HCT116 (cell line): Measurements from ENCODE around the gene KLHL22.
"Not testable (repeated sequence)": the region's sequence is repeated elsewhere in the genome, so short reads cannot be mapped to it uniquely, and the experiment has no call there.

Experiments
- CEBPB ChIP-seq: IDR thresholded peaks from 2 replicates; pipeline ENCODE4 v1.6.1; 2012; ENCODE audit warnings: low read depth
- CTCF ChIP-seq, 3 experiments: fragments of 200-600 bp in 1 of 3; sonication (generic) in 1 of 3; IDR thresholded peaks in 2 of 3; conservative IDR thresholded peaks in 1 of 3; 2 replicates each; pipeline ENCODE4 v1.5.1; 2012 to 2017; ENCODE audit warnings: low read depth in 2 of 3, low read length in 2 of 3, antibody characterized with exemption in 1 of 3, borderline replicate concordance in 1 of 3, control low read depth in 1 of 3, mild to moderate bottlenecking in 1 of 3, mixed read lengths in 1 of 3, mixed run types in 1 of 3, moderate library complexity in 1 of 3; ENCODE audit not compliant: insufficient read depth in 1 of 3
- EGR1 ChIP-seq: IDR thresholded peaks from 2 replicates; pipeline ENCODE4 v1.6.1; 2012; ENCODE audit warnings: low read depth
- ELF1 ChIP-seq: IDR thresholded peaks from 2 replicates; pipeline ENCODE4 v1.6.1; 2012; ENCODE audit warnings: low read depth, borderline replicate concordance
- EZH2 ChIP-seq: fragments of 200-600 bp; sonication (generic); IDR thresholded peaks from 2 replicates; pipeline ENCODE4 v1.6.1; 2017; ENCODE audit warnings: antibody characterized with exemption, mixed run types
- POLR2A ChIP-seq: IDR thresholded peaks from 2 replicates; pipeline ENCODE4 v1.7.0; 2011; ENCODE audit warnings: borderline replicate concordance; ENCODE audit not compliant: insufficient read depth, insufficient read length; ENCODE audit errors: extremely low read depth
- POLR2AphosphoS5 ChIP-seq: IDR thresholded peaks from 2 replicates; pipeline ENCODE4 v1.6.1; 2011; ENCODE audit warnings: mild to moderate bottlenecking, low read depth, low read length, moderate library complexity
- RAD21 ChIP-seq: IDR thresholded peaks from 2 replicates; pipeline ENCODE4 v1.6.1; 2012; ENCODE audit warnings: low read depth, mild to moderate bottlenecking
- SIN3A ChIP-seq: IDR thresholded peaks from 2 replicates; pipeline ENCODE4 v1.6.1; 2012; ENCODE audit warnings: low read depth
- SP1 ChIP-seq: IDR thresholded peaks from 2 replicates; pipeline ENCODE4 v1.6.1; 2012; ENCODE audit warnings: low read depth
- YY1 ChIP-seq: IDR thresholded peaks from 2 replicates; pipeline ENCODE4 v1.6.1; 2011; ENCODE audit warnings: low read length, low read depth, moderate library complexity, mild to moderate bottlenecking; ENCODE audit not compliant: insufficient replicate concordance; ENCODE audit errors: extremely low read depth
- ZFX ChIP-seq: fragments of 450-650 bp; IDR thresholded peaks from 2 replicates; pipeline ENCODE4 v1.6.1; 2017
- TF ChIP-seq, protein P1 (sequence below): IDR thresholded peaks from 2 replicates; pipeline ENCODE4 v1.6.1; 2012
- TF ChIP-seq, protein P2 (sequence below): IDR thresholded peaks from 2 replicates; pipeline ENCODE4 v1.6.1; 2012; ENCODE audit warnings: low read depth

DNA sequence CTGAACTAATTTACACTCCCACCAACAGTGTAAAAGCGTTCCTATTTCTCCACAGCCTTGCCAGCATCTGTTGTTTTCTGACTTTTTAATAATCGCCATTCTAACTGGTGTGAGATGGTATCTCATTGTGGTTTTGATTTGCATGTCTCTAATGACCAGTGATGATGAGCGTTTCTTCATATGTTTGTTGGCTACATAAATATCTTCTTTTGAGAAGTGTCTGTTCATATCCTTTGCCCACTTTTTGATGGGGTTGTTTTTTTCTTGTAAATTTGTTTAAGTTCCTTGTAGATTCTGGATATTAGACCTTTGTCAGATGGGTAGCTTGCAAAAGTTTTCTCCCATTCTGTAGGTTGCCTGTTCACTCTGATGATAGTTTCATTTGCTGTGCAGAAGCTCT lies 79.9 kb downstream of the KLHL22 start:
- not testable (repeated sequence) for TF ChIP-seq CTCF (IDR thresholded peaks at IDR 0.05 in 2 of 3, conservative IDR thresholded peaks at IDR 0.05 in 1 of 3; ENCODE audit: borderline replicate concordance in 1 of 3, insufficient read depth in 1 of 3, low read depth in 2 of 3, low read length in 2 of 3); SIN3A; EGR1; POLR2AphosphoS5; CEBPB; ZFX; POLR2A; ELF1; EZH2; YY1; SP1; RAD21
- TF ChIP-seq, protein P1, sequence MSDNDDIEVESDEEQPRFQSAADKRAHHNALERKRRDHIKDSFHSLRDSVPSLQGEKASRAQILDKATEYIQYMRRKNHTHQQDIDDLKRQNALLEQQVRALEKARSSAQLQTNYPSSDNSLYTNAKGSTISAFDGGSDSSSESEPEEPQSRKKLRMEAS: not testable (repeated sequence)
- TF ChIP-seq, protein P2, sequence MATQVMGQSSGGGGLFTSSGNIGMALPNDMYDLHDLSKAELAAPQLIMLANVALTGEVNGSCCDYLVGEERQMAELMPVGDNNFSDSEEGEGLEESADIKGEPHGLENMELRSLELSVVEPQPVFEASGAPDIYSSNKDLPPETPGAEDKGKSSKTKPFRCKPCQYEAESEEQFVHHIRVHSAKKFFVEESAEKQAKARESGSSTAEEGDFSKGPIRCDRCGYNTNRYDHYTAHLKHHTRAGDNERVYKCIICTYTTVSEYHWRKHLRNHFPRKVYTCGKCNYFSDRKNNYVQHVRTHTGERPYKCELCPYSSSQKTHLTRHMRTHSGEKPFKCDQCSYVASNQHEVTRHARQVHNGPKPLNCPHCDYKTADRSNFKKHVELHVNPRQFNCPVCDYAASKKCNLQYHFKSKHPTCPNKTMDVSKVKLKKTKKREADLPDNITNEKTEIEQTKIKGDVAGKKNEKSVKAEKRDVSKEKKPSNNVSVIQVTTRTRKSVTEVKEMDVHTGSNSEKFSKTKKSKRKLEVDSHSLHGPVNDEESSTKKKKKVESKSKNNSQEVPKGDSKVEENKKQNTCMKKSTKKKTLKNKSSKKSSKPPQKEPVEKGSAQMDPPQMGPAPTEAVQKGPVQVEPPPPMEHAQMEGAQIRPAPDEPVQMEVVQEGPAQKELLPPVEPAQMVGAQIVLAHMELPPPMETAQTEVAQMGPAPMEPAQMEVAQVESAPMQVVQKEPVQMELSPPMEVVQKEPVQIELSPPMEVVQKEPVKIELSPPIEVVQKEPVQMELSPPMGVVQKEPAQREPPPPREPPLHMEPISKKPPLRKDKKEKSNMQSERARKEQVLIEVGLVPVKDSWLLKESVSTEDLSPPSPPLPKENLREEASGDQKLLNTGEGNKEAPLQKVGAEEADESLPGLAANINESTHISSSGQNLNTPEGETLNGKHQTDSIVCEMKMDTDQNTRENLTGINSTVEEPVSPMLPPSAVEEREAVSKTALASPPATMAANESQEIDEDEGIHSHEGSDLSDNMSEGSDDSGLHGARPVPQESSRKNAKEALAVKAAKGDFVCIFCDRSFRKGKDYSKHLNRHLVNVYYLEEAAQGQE: not testable (repeated sequence)
